IMR-90 (cell line): ENCODE results near the gene CUBN. TPM values are rescaled to one million over a fixed set of nuclear protein-coding genes. Genes with fewer than 3 reads are reported as not detected.

Experiments used
- ATAC-seq: fragments of 200-7000 bp; cut with Tn5 transposase; 2 replicates; pipeline ENCODE4 v1.9.1; 2020; ENCODE audit warnings: low read depth, mild to moderate bottlenecking, moderate library complexity
- BruUV-seq: library from RNA; stranded (reverse); fragments of 400-500 nt; replicated peaks from 2 replicates; lab custom pipeline; 2021; lab: Mats Ljungman, UMichigan
- CTCF ChIA-PET: fragments of 300-600 bp; formaldehyde crosslinking; extraction: SDS; loops from one replicate; lab custom pipeline; 2021; ENCODE audit warnings: antibody characterized with exemption; lab: Yijun Ruan, JAX
- POLR2A ChIA-PET: fragments of 300-600 bp; sonication (Branson Sonifier 250); formaldehyde crosslinking; loops from one replicate; lab custom pipeline; 2022; ENCODE audit warnings: antibody characterized with exemption; ENCODE audit not compliant: unreplicated experiment; lab: Charles Lee
- DNase-seq: peaks from one replicate; pipeline ENCODE4 v3.0.0; 2013
- H2AFZ ChIP-seq: replicated peaks from 2 replicates; pipeline ENCODE3; 2013; ENCODE audit warnings: low read length, mild to moderate bottlenecking; ENCODE audit not compliant: poor library complexity
- H2AK5ac ChIP-seq: 2 replicates; pipeline ENCODE4 v1.6.1; 2013; ENCODE audit warnings: low read depth, low read length, inconsistent platforms
- H2AK9ac ChIP-seq: replicated peaks from 2 replicates; pipeline ENCODE3; 2013; ENCODE audit warnings: mild to moderate bottlenecking, low read depth, low read length, moderate library complexity; ENCODE audit not compliant: poor library complexity
- H2BK120ac ChIP-seq: 2 replicates; pipeline ENCODE4 v1.6.1; 2013; ENCODE audit warnings: low read depth, low read length, inconsistent platforms
- H2BK15ac ChIP-seq: 3 replicates; pipeline ENCODE4 v1.6.1; 2013; ENCODE audit warnings: low read depth, low read length, inconsistent platforms
- H2BK20ac ChIP-seq: 2 replicates; pipeline ENCODE4 v1.6.1; 2013; ENCODE audit warnings: low read depth, mild to moderate bottlenecking, inconsistent platforms, low read length, moderate library complexity
- H2BK5ac ChIP-seq: 2 replicates; pipeline ENCODE4 v1.6.1; 2013; ENCODE audit warnings: mild to moderate bottlenecking, low read depth, low read length, inconsistent platforms; ENCODE audit not compliant: poor library complexity, severe bottlenecking
- H3K14ac ChIP-seq: replicated peaks from 2 replicates; pipeline ENCODE4 v1.6.1; 2013; ENCODE audit warnings: low read depth, low read length, inconsistent platforms
- H3K18ac ChIP-seq: 2 replicates; pipeline ENCODE4 v1.6.1; 2013; ENCODE audit warnings: low read depth, low read length, control low read depth
- H3K23ac ChIP-seq: 2 replicates; pipeline ENCODE4 v1.6.1; 2013; ENCODE audit warnings: low read depth, low read length, inconsistent platforms
- H3K27ac ChIP-seq: 2 replicates; pipeline ENCODE4 v1.5.1; 2013; ENCODE audit warnings: mild to moderate bottlenecking, control low read depth, low read length; ENCODE audit not compliant: insufficient read depth
- H3K27me3 ChIP-seq: 2 replicates; pipeline ENCODE4 v1.6.1; 2013; ENCODE audit warnings: low read length; ENCODE audit not compliant: control insufficient read depth, insufficient read depth
- H3K36me3 ChIP-seq: 2 replicates; pipeline ENCODE4 v1.6.1; 2013; ENCODE audit warnings: low read length, mixed read lengths; ENCODE audit not compliant: control insufficient read depth, insufficient read depth
- H3K4ac ChIP-seq: 2 replicates; pipeline ENCODE4 v1.6.1; 2013; ENCODE audit warnings: low read depth, low read length, inconsistent platforms
- H3K4me1 ChIP-seq: 2 replicates; pipeline ENCODE4 v1.6.1; 2013; ENCODE audit warnings: low read length, mixed read lengths; ENCODE audit not compliant: control insufficient read depth, insufficient read depth
- H3K4me2 ChIP-seq: 2 replicates; pipeline ENCODE4 v1.6.1; 2013; ENCODE audit warnings: low read depth, mild to moderate bottlenecking, control low read depth, low read length, moderate library complexity
- H3K4me3 ChIP-seq: 2 replicates; pipeline ENCODE4 v1.5.1; 2013; ENCODE audit warnings: low read depth, mild to moderate bottlenecking, control low read depth, low read length, moderate library complexity; ENCODE audit not compliant: insufficient read depth
- H3K56ac ChIP-seq: 2 replicates; pipeline ENCODE4 v1.6.1; 2013; ENCODE audit warnings: low read length, inconsistent platforms; ENCODE audit not compliant: insufficient read depth; ENCODE audit errors: extremely low read depth
- H3K79me1 ChIP-seq, 2 experiments: 2 replicates each; pipeline ENCODE4 v1.6.1; 2013; ENCODE audit warnings: low read length in 2 of 2, inconsistent platforms in 1 of 2, low read depth in 1 of 2
- H3K9ac ChIP-seq: 2 replicates; pipeline ENCODE4 v1.6.1; 2013; ENCODE audit warnings: low read depth, low read length, control low read depth
- H3K9me1 ChIP-seq: 2 replicates; pipeline ENCODE4 v1.6.1; 2013; ENCODE audit warnings: low read length, inconsistent platforms; ENCODE audit not compliant: insufficient read depth
- H3K9me3 ChIP-seq: 2 replicates; pipeline ENCODE4 v1.6.1; 2013; ENCODE audit warnings: low read length; ENCODE audit not compliant: control insufficient read depth, insufficient read depth
- H4K20me1 ChIP-seq: 2 replicates; pipeline ENCODE4 v1.6.1; 2013; ENCODE audit warnings: low read length, inconsistent platforms; ENCODE audit not compliant: insufficient read depth
- H4K5ac ChIP-seq: 2 replicates; pipeline ENCODE4 v1.6.1; 2013; ENCODE audit warnings: mild to moderate bottlenecking, low read depth, low read length, control low read depth
- H4K8ac ChIP-seq, 2 experiments: 2 replicates each; pipeline ENCODE4 v1.6.1; 2013; ENCODE audit warnings: low read depth in 2 of 2, low read length in 2 of 2, control low read depth in 1 of 2, inconsistent platforms in 1 of 2
- H4K91ac ChIP-seq: 2 replicates; pipeline ENCODE4 v1.6.1; 2013; ENCODE audit warnings: low read depth, low read length, inconsistent platforms; ENCODE audit not compliant: insufficient read depth
- BHLHE40 ChIP-seq: fragments of 150-350 bp; IDR thresholded peaks from 2 replicates; pipeline ENCODE4 v1.6.1; 2016; ENCODE audit warnings: mild to moderate bottlenecking, low read depth, low read length
- CEBPB ChIP-seq: IDR thresholded peaks from 2 replicates; pipeline ENCODE4 v1.6.1; 2012; ENCODE audit warnings: low read depth, low read length, improper control_type of control experiment
- CHD1 ChIP-seq: IDR thresholded peaks from 2 replicates; pipeline ENCODE4 v1.6.1; 2012; ENCODE audit warnings: low read depth, low read length, improper control_type of control experiment
- CTCF ChIP-seq: conservative IDR thresholded peaks from 2 replicates; pipeline ENCODE4 v1.5.1; 2012; ENCODE audit warnings: mild to moderate bottlenecking, low read depth, low read length, improper control_type of control experiment
- ELK1 ChIP-seq: fragments of 150-350 bp; IDR thresholded peaks from 2 replicates; pipeline ENCODE4 v1.6.1; 2016; ENCODE audit warnings: low read depth, mild to moderate bottlenecking, low read length, moderate library complexity, borderline replicate concordance
- FOS ChIP-seq: fragments of 150-350 bp; IDR thresholded peaks from 2 replicates; pipeline ENCODE4 v1.6.1; 2016; ENCODE audit warnings: low read depth, low read length
- MAFK ChIP-seq: IDR thresholded peaks from 2 replicates; pipeline ENCODE4 v1.6.1; 2012; ENCODE audit warnings: low read depth, low read length, improper control_type of control experiment
- MAZ ChIP-seq: IDR thresholded peaks from 2 replicates; pipeline ENCODE4 v1.6.1; 2012; ENCODE audit warnings: low read depth, mild to moderate bottlenecking, low read length, improper control_type of control experiment, moderate library complexity, borderline replicate concordance
- MXI1 ChIP-seq: IDR thresholded peaks from 2 replicates; pipeline ENCODE4 v1.6.1; 2012; ENCODE audit warnings: low read depth, mild to moderate bottlenecking, low read length, moderate library complexity, borderline replicate concordance
- NFE2L2 ChIP-seq: fragments of 150-350 bp; IDR thresholded peaks from 2 replicates; pipeline ENCODE4 v1.6.1; 2016; ENCODE audit warnings: low read depth, mild to moderate bottlenecking, low read length
- POLR2A ChIP-seq: IDR thresholded peaks from 2 replicates; pipeline ENCODE4 v1.6.1; 2012; ENCODE audit warnings: mild to moderate bottlenecking, low read depth, low read length
- RAD21 ChIP-seq: IDR thresholded peaks from 2 replicates; pipeline ENCODE4 v1.6.1; 2012; ENCODE audit warnings: low read length, improper control_type of control experiment
- RCOR1 ChIP-seq: IDR thresholded peaks from 2 replicates; pipeline ENCODE4 v1.6.1; 2012; ENCODE audit warnings: mild to moderate bottlenecking, low read length, improper control_type of control experiment; ENCODE audit not compliant: insufficient replicate concordance
- RFX5 ChIP-seq: IDR thresholded peaks from 2 replicates; pipeline ENCODE4 v1.8.0; 2012; ENCODE audit warnings: low read depth, mild to moderate bottlenecking, low read length, moderate library complexity
- SMC3 ChIP-seq: fragments of 150-350 bp; IDR thresholded peaks from 2 replicates; pipeline ENCODE4 v1.6.1; 2016; ENCODE audit warnings: low read depth, mild to moderate bottlenecking, antibody characterized with exemption, low read length, moderate library complexity
- USF2 ChIP-seq: fragments of 150-350 bp; IDR thresholded peaks from 2 replicates; pipeline ENCODE4 v1.6.1; 2017; ENCODE audit warnings: mild to moderate bottlenecking, antibody characterized with exemption, low read length, low read depth
- WGBS, 2 experiments: methylation state at CpG; one replicate each; pipeline versions ENCODE4 v1.1.5 to v1.1.7; 2013; ENCODE audit warnings: missing lambda C conversion rate in 2 of 2; ENCODE audit not compliant: insufficient read length in 1 of 2; ENCODE audit errors: extremely low coverage in 2 of 2; 5-methylcytosine and 5-hydroxymethylcytosine counted together
- dilution Hi-C: fragments of 300-500 bp; cut with HindIII; formaldehyde crosslinking; loops from one replicate; pipeline ENCODE4 v1.14.3; 2018; ENCODE audit warnings: low sequenced_read_pairs; ENCODE audit not compliant: unreplicated experiment
- in situ Hi-C: fragments of 300-500 bp; cut with MboI; formaldehyde crosslinking; loops from 3 replicates; pipeline ENCODE4 v1.14.3; 2019; ENCODE audit warnings: low sequenced_read_pairs, inconsistent platforms, mixed read lengths
- intact Hi-C: fragments of 100-400 bp; cut with micrococcal nuclease; formaldehyde crosslinking; loops from 2 replicates; pipeline ENCODE4 v1.10.0; 2022
- polyA plus RNA-seq, 3 experiments: library from polyadenylated mRNA; depleted of rRNA; stranded (reverse); fragments of >200 nt; gene quantifications; 2 replicates each; pipeline ENCODE4 v1.2.3, GENCODE V29; 2012; ENCODE audit warnings: low replicate concordance in 1 of 3
- total RNA-seq: library from RNA; depleted of rRNA; stranded (reverse); fragments of >200 nt; gene quantifications from 2 replicates; pipeline ENCODE4 v1.2.3, GENCODE V29; 2012

The CUBN gene
- total and polyA plus RNA-seq, 2 of the 4 experiments (the other 2 are of a cell fraction): 0.19 to 0.54 TPM

- no peak for TF ChIP-seq FOS
- no peak for TF ChIP-seq CHD1
- TF ChIP-seq RFX5: no peak
- TF ChIP-seq RAD21: no peak
- TF ChIP-seq MAFK: no peak
- no peak for TF ChIP-seq RCOR1
- TF ChIP-seq MXI1: no peak
- TF ChIP-seq CTCF: no peak
- TF ChIP-seq BHLHE40: no peak
- TF ChIP-seq ELK1: no peak
- TF ChIP-seq NFE2L2: no peak
- TF ChIP-seq MAZ: no peak
- no peak for TF ChIP-seq SMC3
- TF ChIP-seq USF2: no peak
- TF ChIP-seq POLR2A: no peak
- TF ChIP-seq CEBPB: no peak
- Histone ChIP-seq H4K20me1 (no peaks in the 10 kb centered on the region), H3K4me2 (no peak overlapping the region), H3K23ac (no peak overlapping the region), H2BK5ac (no peak overlapping the region), H4K5ac (no peak overlapping the region), H4K8ac (no peak overlapping the region), H2BK15ac (no peak overlapping the region), H3K27me3 (no peaks in the 10 kb centered on the region), H2BK20ac (no peak overlapping the region), H3K4me1 (peaks cover 7% of the 10 kb centered on the region), H4K91ac (no peak overlapping the region), H3K79me1 (no peaks in the 10 kb centered on the region), H3K27ac (no peak overlapping the region), H3K9me3 (no peaks in the 10 kb centered on the region), H2BK120ac (no peak overlapping the region), H3K9ac (no peak overlapping the region), H3K18ac (no peak overlapping the region), H2AFZ (no peak overlapping the region), H3K14ac (no peak overlapping the region), H3K4me3 (no peak overlapping the region), H3K9me1 (peaks cover 3% of the 10 kb centered on the region; the same call in 1 of the 2 replicates), H3K56ac (no peak overlapping the region), H3K4ac (no peak overlapping the region), H2AK9ac (no peak overlapping the region), H3K36me3 (no peaks in the 10 kb centered on the region), H2AK5ac (no peak overlapping the region)
- CTCF ChIA-PET: no interaction called here
- in situ Hi-C loops: no loop called here
- POLR2A ChIA-PET: no interaction called here
- no CpG with 5 or more reads among the region's 7 CpGs for WGBS, 2 experiments
- ATAC-seq (no peak), DNase-seq (no peak)
- dilution Hi-C loops: no loop called here
- intact Hi-C loops: no loop called here
- no TSS peak for BruUV-seq
Measured at GRCh38 chr10:16866541-16867275, 262.9 kb downstream of the CUBN start.
